NCI-H1048 (cell line): ENCODE data around the gene NUP98.

Source experiments
- DNase-seq: peaks from one replicate; lab custom pipeline; 2025; lab: John Stamatoyannopoulos, UW

The NUP98 gene

GRCh38 chr11:3797329-3798090, at the start of gene NUP98:
Gene NUP98 (minus strand): TSS chr11:3797554. CDS start chr11:3782117, 15,437 bp downstream.
- DNase-seq, result peak; percentile 96

GRCh38 chr11:3845670-3846069, 48.3 kb upstream of the NUP98 start:
- DNase-seq, result no peak

- DNase-seq, result no peak
These were observed 47.9 kb upstream of the NUP98 start for GRCh38 chr11:3845246-3845645.

- DNase-seq, result no peak
These were observed 46.0 kb upstream of the NUP98 start for GRCh38 chr11:3843326-3843725.

GRCh38 chr11:3841426-3842350, 44.3 kb upstream of the NUP98 start:
- no peak for DNase-seq

- DNase-seq, result no peak
These were observed 43.6 kb upstream of the NUP98 start, which contains the start of gene RHOG for GRCh38 chr11:3840870-3841425. Gene RHOG (minus strand): TSS chr11:3840959. CDS start chr11:3828138, 12,821 bp downstream.

- no peak for DNase-seq
These were observed 42.9 kb upstream of the NUP98 start for GRCh38 chr11:3840004-3840869.

GRCh38 chr11:3838504-3838903, 41.1 kb upstream of the NUP98 start:
- DNase-seq, result no peak

- DNase-seq, result no peak
These were observed 40.4 kb upstream of the NUP98 start for GRCh38 chr11:3837793-3838192.

- no peak for DNase-seq
These were observed 39.5 kb upstream of the NUP98 start for GRCh38 chr11:3836903-3837302.

GRCh38 chr11:3835751-3836150, 38.4 kb upstream of the NUP98 start:
- no peak for DNase-seq

GRCh38 chr11:3834664-3835461, 37.5 kb upstream of the NUP98 start:
- no peak for DNase-seq

GRCh38 chr11:3834349-3834663, 37.0 kb upstream of the NUP98 start:
- no peak for DNase-seq

GRCh38 chr11:3833449-3833848, 36.1 kb upstream of the NUP98 start:
- no peak for DNase-seq

GRCh38 chr11:3832816-3833215, 35.5 kb upstream of the NUP98 start:
- DNase-seq, result no peak

- no peak for DNase-seq
These were observed 34.3 kb upstream of the NUP98 start for GRCh38 chr11:3831378-3832239.

- DNase-seq, result no peak
These were observed 33.4 kb upstream of the NUP98 start for GRCh38 chr11:3830730-3831129.

GRCh38 chr11:3830088-3830487, 32.7 kb upstream of the NUP98 start:
- DNase-seq, result no peak

- no peak for DNase-seq
These were observed 30.3 kb upstream of the NUP98 start for GRCh38 chr11:3827434-3828186.
